Amniotic epithelial cell (primary cell): Measurements from ENCODE around the gene HMCN1.

Source experiments
- DNase-seq: peaks from one replicate; pipeline ENCODE4 v3.0.0-alpha.2; 2010; ENCODE audit warnings: low read depth

HMCN1 gene

DNA sequence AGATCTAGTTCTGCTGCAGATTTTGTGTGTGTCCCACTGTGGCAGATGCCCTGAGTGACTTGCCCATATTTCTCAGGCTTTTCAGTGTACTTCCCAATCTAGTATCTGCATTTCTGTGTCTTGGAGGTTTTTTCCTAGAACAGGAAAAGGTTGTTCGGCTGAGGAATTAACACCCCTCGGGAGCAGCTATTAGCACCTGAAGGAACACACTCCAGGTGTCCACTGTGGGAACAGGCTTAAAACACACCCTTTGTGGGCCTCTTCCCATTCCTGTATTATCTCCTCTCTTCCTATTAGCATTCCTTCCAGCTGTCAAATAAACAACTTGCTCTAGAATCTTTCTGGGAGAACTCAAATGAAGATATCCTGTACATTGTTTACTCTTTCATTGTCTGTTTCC, 178.3 kb downstream of the HMCN1 start:
- no peak for DNase-seq

DNA sequence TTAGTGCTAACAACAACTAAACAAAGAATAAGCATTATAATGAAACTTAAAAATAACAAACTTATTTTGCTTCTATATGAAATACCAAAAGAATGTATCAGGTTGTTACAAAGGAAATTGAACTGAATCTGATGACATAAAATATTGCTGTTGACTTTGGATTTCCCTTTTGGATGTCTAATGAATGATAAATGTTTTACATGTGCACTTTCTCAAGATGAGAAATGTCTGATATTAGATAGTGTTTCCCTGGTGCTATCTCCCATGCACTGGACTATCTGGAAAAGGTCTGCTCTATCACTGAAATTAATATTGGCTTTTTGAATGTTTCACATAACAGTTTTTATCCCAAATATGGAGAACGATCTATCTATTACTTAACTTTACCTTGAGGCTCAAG, 179.9 kb downstream of the HMCN1 start:
- no peak for DNase-seq

DNA sequence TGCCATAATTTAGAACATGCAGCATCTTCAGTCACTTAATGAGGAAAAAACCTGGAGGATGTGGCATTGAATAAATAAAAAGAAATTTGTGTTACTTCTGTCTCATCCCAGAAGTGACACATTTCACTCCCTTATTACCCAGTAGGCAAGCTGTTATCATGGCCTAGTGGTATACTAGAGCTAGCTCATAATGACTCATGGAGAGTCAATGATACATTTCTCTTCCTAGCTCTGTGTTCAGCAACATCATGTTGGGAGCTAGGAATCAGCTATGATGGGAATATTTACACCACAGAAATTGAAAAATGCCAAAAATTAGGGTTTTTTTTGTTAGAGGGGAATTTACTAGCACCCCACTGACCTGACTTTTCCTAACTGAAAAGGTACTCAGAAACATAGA, 182.7 kb downstream of the HMCN1 start:
- peak; percentile 52 for DNase-seq

DNA sequence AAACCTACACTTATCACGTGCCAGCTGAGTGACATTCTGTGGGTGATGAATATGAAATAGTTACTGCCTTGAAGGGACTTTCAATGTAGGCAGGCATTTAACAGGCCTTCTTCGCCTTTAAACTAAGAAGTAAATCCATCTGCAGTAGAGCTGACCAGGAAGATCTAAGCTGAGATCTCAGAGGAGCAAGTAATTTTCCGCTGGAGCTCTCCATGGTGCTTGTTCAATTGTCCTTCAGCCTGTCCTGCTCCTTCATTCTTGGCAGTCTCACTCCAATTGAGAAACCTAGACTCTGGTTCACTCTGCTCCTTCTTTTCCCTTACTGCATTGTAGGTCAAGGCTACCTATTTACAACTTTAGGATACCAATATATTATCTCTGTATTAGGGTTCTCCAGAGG, 183.5 kb downstream of the HMCN1 start:
- DNase-seq: peak; percentile 79

DNA sequence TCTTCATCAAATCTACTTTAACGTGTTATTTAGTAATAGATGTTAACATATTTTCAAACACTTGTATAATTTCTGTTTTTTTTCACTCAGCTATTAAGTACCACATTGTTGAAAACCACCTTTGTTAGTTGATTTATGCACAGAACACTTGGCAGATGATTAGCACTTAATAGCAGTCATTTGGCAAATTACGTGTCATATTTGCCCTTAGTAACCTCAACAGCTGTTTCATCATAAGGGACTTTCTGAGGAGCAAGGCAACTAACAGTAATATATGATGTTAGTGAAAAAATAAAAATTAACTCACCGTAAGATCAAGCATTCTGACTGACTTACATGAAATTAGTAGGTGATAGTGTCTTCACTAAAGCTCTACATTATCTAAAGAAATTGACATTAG, 186.4 kb downstream of the HMCN1 start:
- DNase-seq: no peak

DNA sequence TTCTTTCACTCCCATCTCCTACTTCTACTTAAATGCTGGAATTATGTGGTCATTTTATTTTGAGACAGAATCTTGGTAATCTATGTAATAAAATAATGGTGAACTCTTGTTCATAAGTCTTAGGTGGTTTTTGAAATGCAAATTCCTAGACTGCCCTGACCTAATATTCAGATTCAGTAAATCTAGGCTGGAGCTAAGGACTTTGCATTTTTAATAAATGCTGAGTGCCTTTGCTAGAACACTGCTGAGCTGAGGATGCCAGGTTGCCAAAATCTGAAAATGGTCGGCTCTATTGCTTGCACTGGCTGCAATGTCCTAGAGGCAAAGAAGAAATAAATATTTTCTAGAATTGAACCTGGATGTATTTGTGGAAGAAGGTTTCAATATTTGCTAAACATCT, 187.4 kb downstream of the HMCN1 start:
- no peak for DNase-seq

DNA sequence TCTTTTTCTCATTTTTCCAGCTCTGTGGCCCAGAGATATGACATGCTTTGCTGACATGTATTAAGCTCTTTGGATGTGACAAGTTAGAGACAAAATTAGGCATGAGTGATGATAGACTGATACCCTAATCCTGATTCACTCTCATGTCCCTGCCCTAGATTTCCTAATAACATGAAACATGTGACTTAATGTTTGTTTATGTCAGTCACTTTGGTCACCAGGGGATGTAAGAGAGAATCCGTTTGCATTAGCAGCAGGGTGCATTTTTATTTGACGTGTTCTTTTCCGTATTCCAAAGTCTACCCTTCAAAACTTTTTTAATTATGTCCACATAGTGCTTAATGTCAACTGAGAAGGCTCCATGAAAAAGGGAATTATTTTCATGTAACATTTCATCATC, 192.4 kb downstream of the HMCN1 start:
- peak; percentile 11 for DNase-seq

DNA sequence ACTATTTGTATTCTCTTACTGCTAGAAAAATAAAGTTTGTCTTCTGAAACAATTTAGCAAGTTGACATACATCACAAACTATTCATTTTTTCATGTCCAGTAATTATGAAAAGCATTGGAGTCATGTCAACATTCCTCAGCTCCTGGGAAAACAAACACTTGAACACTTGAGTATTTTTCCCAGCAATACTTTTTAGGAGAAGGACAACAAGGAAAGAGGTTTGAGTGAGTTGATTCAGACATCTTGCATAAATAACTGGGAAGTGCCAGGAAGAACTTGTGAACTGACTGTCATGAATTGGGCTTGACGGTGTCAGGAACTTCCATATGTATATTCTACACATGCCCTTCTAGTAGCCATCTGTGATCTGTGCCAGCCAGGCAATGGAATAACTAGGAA, 195.6 kb downstream of the HMCN1 start:
- peak; percentile 32 for DNase-seq

DNA sequence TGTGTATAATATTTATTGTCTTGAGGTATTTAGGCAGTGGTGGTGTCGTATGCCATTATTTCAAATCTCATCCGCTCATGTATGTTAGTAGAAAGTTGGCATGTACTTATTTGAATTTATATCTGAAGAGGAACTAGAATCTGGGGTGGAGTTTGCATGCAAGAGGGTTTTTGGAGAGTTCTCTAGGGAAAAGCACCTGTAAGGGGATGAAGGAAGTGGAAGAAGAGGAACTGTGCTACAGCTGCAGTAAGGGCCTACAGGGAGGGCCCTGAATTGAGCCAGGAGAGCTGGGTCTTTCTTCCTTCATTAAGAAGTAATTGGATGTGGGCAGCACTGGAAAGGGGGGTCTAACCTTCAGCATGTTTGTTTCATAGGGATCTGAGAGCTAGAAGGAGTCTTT, 197.2 kb downstream of the HMCN1 start:
- no peak for DNase-seq

DNA sequence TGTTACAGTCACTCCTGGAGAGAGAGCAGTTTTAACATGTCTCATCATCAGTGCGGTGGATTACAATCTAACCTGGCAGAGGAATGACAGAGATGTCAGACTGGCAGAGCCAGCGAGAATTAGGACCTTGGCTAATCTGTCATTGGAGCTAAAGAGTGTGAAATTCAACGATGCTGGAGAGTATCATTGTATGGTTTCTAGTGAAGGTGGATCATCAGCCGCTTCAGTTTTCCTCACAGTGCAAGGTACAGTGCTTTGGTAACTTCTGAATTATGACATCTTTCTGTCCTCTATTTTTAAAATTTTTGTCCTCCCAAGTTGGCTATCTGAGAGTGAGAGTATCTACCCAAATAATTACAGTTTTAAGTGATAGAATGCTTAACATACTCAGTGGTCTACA, 199.4 kb downstream of the HMCN1 start:
- DNase-seq: no peak

DNA sequence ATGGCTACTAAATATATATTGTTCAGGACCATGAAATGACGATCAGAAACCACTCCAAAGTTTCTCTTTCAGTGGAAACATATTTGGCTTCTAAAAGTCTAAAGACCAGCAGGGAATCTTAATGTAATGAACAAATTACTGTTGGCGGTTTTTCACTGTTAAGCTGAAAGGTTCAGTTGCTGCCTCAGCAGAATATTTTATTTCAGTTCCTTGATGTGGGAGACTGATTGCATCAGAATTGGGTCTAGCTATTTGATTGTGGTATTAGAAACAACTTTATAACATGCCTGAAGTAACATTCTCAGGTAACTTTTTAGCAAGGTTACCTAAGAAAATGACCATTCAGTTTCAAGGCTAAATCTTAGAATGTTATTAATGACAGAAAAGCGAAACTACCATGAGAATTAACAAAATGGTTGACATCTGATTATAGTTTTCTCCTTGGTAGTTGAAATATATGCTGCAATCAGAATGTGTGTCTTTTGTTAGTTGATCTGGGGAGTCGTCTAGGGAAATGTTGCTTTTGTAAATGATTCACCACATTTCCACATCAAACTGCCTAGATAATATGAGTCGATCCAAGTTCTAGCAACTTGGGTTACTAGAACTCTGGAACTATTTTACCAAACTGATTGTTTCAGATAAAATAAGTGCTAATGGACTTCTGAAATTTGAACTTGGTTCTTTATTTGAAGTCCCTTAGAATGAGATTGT, 200.4 kb downstream of the HMCN1 start:
- DNase-seq: peak; percentile 68

DNA sequence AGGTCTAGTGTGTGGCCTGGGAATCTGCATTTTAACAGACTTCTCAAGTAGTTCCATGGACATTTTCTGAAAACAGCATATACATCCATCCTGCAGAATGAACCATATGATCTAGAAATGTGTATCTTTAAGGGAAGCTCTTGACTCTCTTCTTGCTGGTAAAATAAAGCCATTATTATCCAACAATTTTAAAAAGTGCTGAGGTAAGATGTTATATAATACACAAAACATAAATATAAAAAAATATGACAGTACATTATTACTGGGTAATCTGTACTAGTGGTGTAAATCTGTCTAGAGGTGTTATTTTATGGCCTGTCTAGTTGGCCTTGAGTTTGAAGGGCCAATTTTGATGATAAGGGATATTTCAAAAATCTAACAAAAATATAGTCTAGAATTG, 201.2 kb downstream of the HMCN1 start:
- no peak for DNase-seq

DNA sequence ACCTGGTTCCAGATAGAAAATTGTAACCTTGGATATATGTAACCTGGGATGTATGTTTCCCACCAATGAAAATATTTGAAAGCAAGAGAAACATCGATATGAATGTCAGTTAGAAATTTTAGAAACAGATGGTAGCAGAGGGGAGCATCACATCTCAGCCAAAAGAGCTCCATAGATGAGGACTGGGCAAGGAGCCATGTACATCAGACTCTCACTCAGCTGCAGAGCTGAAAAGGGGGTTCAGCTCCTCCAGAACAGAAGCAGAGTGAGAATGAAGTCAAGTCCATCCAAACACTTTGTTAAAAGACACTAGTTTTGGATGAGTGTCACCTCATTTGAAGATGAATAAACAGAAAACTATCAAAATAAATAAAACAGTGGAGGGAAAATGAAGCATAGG, 202.4 kb downstream of the HMCN1 start:
- DNase-seq: no peak

DNA sequence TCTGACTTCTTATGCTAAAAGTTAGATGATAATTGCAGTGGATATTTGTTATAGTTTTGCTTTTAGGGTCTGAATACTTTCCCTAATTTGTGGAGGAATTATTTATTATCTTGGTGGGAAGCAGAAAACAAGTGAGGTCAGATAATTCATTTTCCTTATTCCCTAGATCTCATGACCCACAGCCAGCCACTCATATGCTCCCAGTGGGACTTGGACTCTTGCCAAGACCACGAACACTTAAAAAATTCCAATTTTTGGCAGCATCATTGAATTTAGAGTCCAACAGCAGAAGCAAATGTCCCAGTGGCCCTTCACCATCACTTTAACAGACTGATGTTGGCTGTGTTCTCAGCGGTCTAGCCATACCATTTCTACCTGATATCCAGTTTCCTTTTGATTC, 204.2 kb downstream of the HMCN1 start:
- DNase-seq: no peak

DNA sequence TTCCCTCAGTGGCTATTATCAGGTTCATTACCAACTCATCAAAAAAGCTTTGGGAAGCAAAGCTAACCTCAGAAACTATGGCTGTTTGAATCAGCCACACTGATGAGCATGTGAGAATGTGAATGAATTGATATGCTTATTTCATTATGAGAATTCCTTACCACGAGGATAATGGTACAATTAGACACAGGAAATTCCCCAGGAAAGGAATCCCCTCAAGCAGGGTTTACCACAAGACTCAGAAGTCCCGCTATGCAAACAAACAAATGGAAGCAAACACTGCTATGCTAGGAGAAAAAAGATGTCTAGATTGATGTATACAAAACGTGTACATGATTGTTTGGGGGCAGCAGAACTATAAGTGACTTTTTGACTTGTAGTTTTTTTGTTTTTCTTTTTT, 205.0 kb downstream of the HMCN1 start:
- DNase-seq: peak; percentile 14

DNA sequence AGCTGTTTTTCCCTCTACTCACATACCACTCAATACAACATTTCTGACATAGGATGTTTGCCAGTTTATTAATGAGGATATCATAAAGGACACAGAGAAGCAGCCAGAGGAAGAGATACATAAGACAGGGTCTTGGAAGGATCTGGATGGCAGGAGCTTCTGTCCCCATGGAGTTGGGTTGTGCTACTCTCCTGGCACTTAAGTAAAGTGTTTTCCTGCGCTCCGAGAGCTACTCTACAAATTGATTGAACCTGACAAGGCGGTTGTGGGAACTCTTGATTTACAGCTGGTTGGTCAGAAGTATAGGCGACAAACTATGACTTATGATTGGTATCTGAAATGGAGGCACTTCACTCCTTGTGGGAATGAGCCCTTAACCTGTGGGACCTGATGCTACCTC, 208.8 kb downstream of the HMCN1 start:
- no peak for DNase-seq

DNA sequence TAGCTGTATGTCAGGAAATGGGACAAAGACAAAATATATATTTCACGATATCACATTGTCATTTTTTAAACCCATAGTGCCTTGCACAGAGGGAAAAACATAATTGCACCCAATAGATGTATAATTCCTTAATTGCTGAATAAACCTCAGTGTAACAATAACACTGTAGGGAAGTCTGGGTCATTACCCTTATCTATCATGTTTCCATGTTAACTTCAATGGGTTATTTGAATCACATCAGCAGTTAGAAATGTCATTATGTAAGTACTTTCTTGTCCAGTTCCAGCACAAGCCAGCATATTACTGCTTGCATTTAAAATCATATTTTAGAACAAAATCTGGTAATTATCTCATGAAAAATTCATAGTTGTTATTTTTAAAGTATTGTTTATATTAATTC, 222.7 kb downstream of the HMCN1 start:
- no peak for DNase-seq

DNA sequence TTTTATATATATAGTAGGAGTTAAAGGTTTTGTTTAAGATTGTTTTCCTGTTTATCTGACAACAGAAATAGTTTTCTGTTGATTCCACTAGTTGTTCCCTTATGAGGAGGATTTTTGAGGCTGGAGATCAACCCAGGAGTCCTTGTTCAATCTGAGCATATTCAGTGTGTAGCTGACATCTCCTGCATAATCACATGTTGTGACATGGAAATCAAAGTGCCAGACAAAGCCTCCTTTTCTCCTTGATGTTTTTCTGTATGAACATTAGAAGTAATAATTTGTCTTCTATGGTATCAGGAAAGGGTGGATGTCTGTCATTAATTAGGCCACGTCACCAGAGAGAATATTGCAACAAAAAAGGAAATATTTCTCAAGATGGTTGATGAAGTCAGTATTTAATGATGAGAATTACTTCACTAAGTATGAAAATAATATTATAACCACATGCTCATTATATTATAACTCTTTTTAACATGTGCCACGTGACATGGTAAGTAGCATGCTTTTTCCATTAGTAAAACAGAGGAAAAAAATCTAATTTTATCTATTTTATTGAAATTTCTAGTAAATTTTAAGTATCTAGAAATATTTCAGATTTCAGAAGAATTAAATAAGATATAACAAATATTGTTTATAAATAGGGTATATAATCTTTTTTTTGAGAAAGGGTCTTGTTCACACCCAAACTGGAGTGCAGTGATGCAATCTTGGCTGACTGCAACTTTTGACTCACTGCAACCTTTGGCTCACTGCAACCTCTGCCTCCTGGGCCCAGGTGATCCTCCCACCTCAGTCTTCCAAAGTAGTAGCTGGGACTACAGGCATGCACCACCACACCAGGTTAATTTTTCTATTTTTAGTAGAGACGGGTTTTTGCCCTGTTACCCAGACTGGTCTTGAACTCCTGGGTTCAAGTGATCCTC, 223.5 kb downstream of the HMCN1 start:
- DNase-seq: no peak

DNA sequence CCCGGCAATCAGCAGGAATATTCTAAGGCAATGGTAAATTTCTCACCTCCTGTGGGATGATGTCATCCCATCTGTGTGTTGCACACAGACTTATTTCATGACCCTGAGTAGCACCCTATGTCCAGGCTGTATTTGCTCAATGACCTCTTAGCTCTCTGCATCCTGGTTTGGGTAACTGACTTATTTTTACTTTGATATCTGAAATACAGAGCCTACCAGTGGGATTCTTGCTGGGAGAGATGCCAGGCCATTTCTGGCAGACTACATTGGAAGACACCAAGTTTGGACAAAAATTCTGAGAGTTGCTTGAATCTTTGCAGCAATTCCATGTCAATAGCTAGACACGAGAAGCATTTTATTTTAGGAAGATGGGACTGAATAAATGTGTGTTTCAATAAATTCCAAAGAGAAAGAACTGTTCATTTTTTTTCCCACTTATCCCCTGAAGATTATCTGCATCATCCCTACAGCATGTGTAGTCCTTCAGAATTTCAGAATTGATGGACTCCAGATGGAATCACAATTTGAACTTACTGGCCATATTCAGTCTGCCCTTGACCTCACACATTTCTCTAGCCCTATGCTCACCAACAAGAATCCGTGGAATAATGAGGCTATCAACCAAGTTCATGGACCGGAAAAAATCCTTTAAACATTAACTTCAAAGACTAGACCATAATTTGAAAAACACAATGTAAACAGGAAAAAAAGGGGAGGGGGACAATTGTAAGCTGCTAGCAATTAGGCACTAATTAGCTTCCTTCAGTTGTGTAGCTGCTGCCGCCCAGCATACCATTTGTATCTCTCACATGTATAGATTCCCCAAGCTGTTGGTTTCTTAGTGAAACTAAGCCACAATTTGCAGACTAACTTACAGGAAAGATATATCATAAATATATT, 226.5 kb downstream of the HMCN1 start:
- DNase-seq: no peak

DNA sequence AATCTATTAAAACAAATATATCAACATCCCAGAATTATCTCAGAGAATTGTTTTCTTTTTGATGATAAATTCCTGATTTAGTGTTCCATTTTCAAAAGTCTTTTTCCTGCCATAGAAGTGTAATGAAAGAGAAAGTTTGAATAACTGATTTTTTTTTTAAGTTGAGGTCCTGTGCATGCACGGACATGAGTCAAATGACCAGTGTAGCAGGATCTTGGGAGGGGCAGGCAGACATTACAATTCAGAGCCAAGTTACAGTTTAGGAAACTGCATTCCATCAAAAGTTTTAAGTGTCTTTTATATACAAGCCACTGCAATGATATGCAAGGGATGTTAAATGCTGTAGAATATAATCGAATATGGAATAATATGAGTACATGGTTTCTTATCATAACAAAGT, 227.5 kb downstream of the HMCN1 start:
- no peak for DNase-seq

DNA sequence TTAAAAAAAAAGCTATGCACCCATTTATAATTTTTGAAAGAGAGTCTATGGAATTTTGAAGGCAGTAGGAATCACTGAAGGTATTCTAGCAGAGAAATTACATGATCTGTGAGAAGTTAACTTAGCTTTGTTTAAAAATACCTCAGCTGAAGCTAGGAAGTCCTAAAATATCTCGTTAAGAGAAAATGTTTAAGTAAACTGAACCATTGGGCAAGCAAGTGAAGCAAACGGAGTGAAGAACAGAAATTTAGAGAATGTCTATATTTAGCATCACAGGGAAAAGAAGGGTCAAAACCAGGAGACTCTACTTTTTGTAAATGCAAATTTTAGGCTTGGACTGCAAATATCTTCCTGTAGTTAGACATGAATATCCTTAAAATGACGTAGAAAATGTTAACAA, 230.8 kb downstream of the HMCN1 start:
- no peak for DNase-seq

DNA sequence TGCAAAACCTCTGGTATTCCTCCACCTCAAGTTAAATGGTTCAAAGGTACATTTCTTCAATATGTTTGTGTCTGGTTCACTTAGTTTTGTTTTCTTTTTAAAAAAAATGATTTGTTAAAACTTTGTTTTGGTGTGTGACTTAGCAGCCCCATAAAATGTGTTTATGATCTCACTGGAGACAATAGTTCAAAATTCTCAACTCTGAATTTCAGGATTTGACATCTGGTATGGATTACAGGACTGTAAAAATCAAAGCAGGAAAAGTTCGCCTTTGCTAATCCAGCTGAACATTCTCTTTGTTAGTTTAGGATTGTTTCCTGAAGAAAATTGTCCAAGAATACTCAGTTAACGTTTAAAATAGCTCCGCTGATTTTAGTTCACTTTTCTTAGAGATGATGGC, 231.7 kb downstream of the HMCN1 start:
- no peak for DNase-seq

DNA sequence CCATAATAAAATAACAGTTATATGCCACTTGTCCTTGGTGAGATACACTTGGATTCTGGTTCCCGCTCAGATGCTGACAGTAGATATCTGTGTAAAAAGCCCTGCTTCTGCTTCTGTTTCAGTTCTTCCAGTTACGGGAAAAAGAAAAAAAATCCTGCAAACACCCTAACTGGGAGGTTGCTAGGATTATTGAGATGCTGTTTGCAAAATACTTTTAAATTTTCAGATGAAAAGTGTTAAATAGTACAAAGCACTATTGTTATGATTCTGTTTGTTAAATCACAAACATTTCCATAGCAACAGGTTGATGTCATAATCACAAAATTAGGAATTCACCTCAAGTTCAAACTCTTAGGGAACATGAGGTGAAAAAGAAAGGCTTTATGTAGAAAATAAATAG, 232.3 kb downstream of the HMCN1 start:
- DNase-seq: peak; percentile 1
